Astrocyte of the cerebellum (primary cell): ENCODE results near the gene KCNJ1.

ENCODE experiments used
- DNase-seq: peaks from one replicate; pipeline ENCODE4 v3.0.0-alpha.2; 2011; ENCODE audit warnings: low read depth
- H3K4me3 ChIP-seq: 2 replicates; pipeline ENCODE4 v1.5.1; 2011; ENCODE audit warnings: mild to moderate bottlenecking, low read depth, low read length, moderate library complexity
- CTCF ChIP-seq: IDR thresholded peaks from 2 replicates; pipeline ENCODE4 v1.5.1; 2012; ENCODE audit warnings: low read length, low read depth, moderate library complexity, mild to moderate bottlenecking; ENCODE audit errors: missing control alignments
- in situ Hi-C: cut with HindIII; loops from 2 replicates; pipeline ENCODE4 v1.10.0; 2017; ENCODE audit warnings: low sequenced_read_pairs

Gene KCNJ1

GRCh38 chr11:128895526-128895925 is 28.4 kb upstream of the KCNJ1 start:
- no peak overlapping the region for H3K4me3 ChIP-seq
- no peak for DNase-seq
- TF ChIP-seq CTCF = no peak
- in situ Hi-C loops = loop anchor here (25.0 kb wide), 1 partner anchor 442 kb away; no protein-coding TSS in a partner anchor

- TF ChIP-seq CTCF = no peak
- DNase-seq = no peak
- in situ Hi-C loops = loop anchor here (25.0 kb wide), 1 partner anchor 443 kb away; no protein-coding TSS in a partner anchor
- no peak overlapping the region for H3K4me3 ChIP-seq
These were observed 27.6 kb upstream of the KCNJ1 start for GRCh38 chr11:128894685-128895084.

DNA sequence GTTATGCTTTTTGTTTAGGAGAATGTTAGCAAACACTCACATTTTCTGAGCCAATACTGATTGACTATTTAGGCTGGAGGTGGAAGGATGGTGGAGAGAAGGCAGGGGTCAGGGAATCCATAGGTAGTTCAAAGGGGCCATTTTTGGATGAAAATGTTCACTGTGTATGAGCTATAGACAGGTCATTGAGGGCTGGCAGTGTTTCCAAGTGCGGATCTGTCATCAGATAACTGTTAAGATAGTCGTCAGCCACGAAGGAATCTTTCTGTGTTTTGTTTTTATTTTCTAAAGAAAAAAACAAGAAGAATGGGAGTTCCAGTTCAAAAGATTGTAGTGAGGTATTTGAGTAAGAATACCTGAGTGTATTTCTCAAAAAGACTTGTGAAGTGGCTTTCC is 27.2 kb upstream of the KCNJ1 start:
- H3K4me3 ChIP-seq = no peak overlapping the region
- in situ Hi-C loops = loop anchor here (25.0 kb wide), 1 partner anchor 443 kb away; no protein-coding TSS in a partner anchor
- no peak for DNase-seq
- TF ChIP-seq CTCF = no peak

DNA sequence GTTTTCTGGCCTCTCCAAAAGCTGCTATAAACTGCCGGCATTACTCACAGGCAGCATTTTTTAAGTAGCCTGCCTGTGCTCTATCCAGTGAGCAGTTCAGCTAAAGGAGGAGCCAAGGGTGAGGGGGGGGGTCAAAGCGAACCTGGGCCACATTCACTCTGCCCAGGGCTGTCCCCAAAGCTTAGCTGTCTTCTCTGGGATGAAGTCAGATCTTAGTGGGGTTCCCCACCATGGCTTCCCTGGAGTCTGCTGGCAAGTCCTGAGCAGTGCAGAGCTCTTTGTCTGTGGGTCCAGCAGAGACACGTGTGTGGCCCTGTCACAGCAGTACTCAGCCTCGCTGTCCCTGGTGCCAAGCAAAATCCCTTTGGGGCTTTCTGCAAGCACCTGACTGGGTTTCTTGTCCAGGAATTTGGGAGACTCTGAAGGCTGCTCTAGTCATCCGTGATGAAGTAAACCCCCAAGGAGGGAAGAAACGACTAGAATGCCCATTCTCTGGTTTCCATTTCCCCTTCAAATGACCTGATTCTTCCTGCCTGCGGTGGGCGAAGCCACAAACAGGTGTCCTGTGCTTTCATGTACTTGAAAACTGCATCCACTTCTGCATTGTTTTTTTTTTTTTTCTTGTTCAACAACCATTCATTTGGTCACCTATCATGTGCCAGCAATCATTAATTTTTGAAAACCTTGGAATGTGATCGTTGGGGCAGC is 26.6 kb upstream of the KCNJ1 start:
- no peak for TF ChIP-seq CTCF
- no peak overlapping the region for H3K4me3 ChIP-seq
- no peak for DNase-seq
- in situ Hi-C loops = loop anchor here (25.0 kb wide), 1 partner anchor 444 kb away; no protein-coding TSS in a partner anchor

GRCh38 chr11:128892866-128893565 is 25.9 kb upstream of the KCNJ1 start:
- TF ChIP-seq CTCF = no peak
- DNase-seq = no peak
- in situ Hi-C loops = loop anchor here (25.0 kb wide), 1 partner anchor 444 kb away; no protein-coding TSS in a partner anchor
- no peak overlapping the region for H3K4me3 ChIP-seq

DNA sequence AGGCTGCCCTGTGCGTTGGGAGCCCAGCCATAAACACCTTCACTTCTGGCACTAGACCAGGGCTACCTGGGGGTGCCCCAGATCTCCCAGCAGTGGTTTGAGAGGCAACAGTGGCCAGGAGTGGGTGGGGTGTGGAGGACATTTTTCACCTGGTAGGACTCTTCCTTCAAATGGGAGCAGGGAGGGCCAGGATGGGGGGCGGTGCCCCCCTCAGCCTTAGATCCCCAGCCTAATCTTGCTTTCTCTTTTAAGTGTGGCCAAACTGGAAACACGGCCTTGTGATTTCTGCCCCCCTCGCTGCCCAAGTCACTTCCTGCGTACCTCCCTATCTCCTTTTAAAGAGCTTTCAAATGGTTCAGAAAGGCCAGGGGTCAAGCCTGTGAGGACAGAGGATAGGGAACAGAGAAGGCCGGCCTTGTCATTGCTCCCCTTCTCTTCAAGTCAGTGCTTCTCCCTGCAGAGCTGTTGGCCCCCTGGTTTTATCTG is 24.9 kb upstream of the KCNJ1 start:
- no peak for TF ChIP-seq CTCF

More for the DNA sequence above, 24.9 kb upstream of the KCNJ1 start:
- in situ Hi-C loops = loop anchor here (25.0 kb wide), 1 partner anchor 445 kb away; no protein-coding TSS in a partner anchor
- no peak for DNase-seq
- no peak overlapping the region for H3K4me3 ChIP-seq
